HG03439 (cell line): ENCODE results near the gene SHC3.

ENCODE experiments used
- ATAC-seq: cut with Tn5 transposase; IDR thresholded peaks from one replicate; pipeline ENCODE4 v1.9.1; 2021; ENCODE audit warnings: mild to moderate bottlenecking, moderate library complexity; ENCODE audit not compliant: unreplicated experiment

SHC3 gene

GRCh38 chr9:89113851-89114250, 64.8 kb downstream of the SHC3 start:
- no peak for ATAC-seq

- ATAC-seq = no peak
These were observed 66.4 kb downstream of the SHC3 start for GRCh38 chr9:89112243-89112642.

GRCh38 chr9:89109666-89110065, 69.0 kb downstream of the SHC3 start:
- no peak for ATAC-seq

- no peak for ATAC-seq
These were observed 71.2 kb downstream of the SHC3 start for GRCh38 chr9:89107406-89107805.

- no peak for ATAC-seq
These were observed 72.3 kb downstream of the SHC3 start for GRCh38 chr9:89106224-89106851.

GRCh38 chr9:89104821-89105220, 73.8 kb downstream of the SHC3 start:
- no peak for ATAC-seq

GRCh38 chr9:89097219-89097618, 81.4 kb downstream of the SHC3 start:
- no peak for ATAC-seq

GRCh38 chr9:89096807-89097206, 81.8 kb downstream of the SHC3 start:
- ATAC-seq = no peak

GRCh38 chr9:89095761-89096528, 82.7 kb downstream of the SHC3 start:
- no peak for ATAC-seq

GRCh38 chr9:89093201-89093975, 85.2 kb downstream of the SHC3 start:
- no peak for ATAC-seq

- no peak for ATAC-seq
These were observed 89.4 kb downstream of the SHC3 start for GRCh38 chr9:89089176-89089575.

- no peak for ATAC-seq
These were observed 95.0 kb downstream of the SHC3 start for GRCh38 chr9:89083626-89084025.

GRCh38 chr9:89080193-89080592, 98.4 kb downstream of the SHC3 start:
- ATAC-seq = no peak

- no peak for ATAC-seq
These were observed 99.2 kb downstream of the SHC3 start for GRCh38 chr9:89079391-89079790.

- no peak for ATAC-seq
These were observed 99.8 kb downstream of the SHC3 start for GRCh38 chr9:89078860-89079259.

GRCh38 chr9:89078421-89078820, 100.2 kb downstream of the SHC3 start:
- ATAC-seq = no peak

GRCh38 chr9:89077519-89077918, 101.1 kb downstream of the SHC3 start:
- ATAC-seq = no peak

- no peak for ATAC-seq
These were observed 105.2 kb downstream of the SHC3 start for GRCh38 chr9:89073397-89073796.

GRCh38 chr9:89071591-89071990, 107.0 kb downstream of the SHC3 start:
- no peak for ATAC-seq

- ATAC-seq = no peak
These were observed 111.8 kb downstream of the SHC3 start for GRCh38 chr9:89066835-89067234.

- ATAC-seq = no peak
These were observed 112.7 kb downstream of the SHC3 start for GRCh38 chr9:89065921-89066320.

- no peak for ATAC-seq
These were observed 117.8 kb downstream of the SHC3 start for GRCh38 chr9:89060790-89061189.
